Activated CD8-positive, alpha-beta T cell treated with anti-CD3 and anti-CD28 coated beads for 36 hours (primary cell): ENCODE results near the gene PRRC2B. TPM values are rescaled to one million over a fixed set of nuclear protein-coding genes. Genes with fewer than 3 reads are reported as not detected.

ENCODE experiments used
- ATAC-seq: fragments of 200-7000 bp; cut with Tn5 transposase; one replicate; pipeline ENCODE4 v1.10.0; 2021; ENCODE audit warnings: mild to moderate bottlenecking, moderate library complexity
- CTCF ChIA-PET: fragments of 350-600 bp; sonication (Branson Sonifier 250); formaldehyde crosslinking; loops from one replicate; lab custom pipeline; 2021; ENCODE audit warnings: antibody characterized with exemption; lab: Charles Lee
- POLR2A ChIA-PET: fragments of 350-600 bp; sonication (Branson Sonifier 250); formaldehyde crosslinking; loops from one replicate; lab custom pipeline; 2021; ENCODE audit warnings: antibody characterized with exemption; lab: Charles Lee
- DNase-seq: peaks from one replicate; pipeline ENCODE4 v3.0.0-alpha.2; 2020
- H3K27ac Mint-ChIP-seq: one replicate; pipeline ENCODE4 v1.8.0; 2021; ENCODE audit warnings: mild to moderate bottlenecking, mixed read lengths
- H3K27me3 Mint-ChIP-seq: one replicate; pipeline ENCODE4 v1.8.0; 2021; ENCODE audit warnings: mixed read lengths
- H3K36me3 Mint-ChIP-seq: one replicate; pipeline ENCODE4 v1.8.0; 2021; ENCODE audit warnings: low read depth, mixed read lengths
- H3K4me1 Mint-ChIP-seq: one replicate; pipeline ENCODE4 v1.8.0; 2021; ENCODE audit warnings: low read depth, mixed read lengths
- H3K4me3 Mint-ChIP-seq: one replicate; pipeline ENCODE4 v1.8.0; 2021; ENCODE audit warnings: mild to moderate bottlenecking, moderate library complexity, mixed read lengths
- H3K9me3 Mint-ChIP-seq: one replicate; pipeline ENCODE4 v1.8.0; 2021; ENCODE audit warnings: mixed read lengths
- CTCF ChIP-seq: fragments of 200-600 bp; IDR thresholded peaks from one replicate; pipeline ENCODE4 v1.8.0; 2022; ENCODE audit warnings: antibody characterized with exemption, mild to moderate bottlenecking
- intact Hi-C: fragments of 100-400 bp; cut with micrococcal nuclease; formaldehyde crosslinking; loops from one replicate; pipeline ENCODE4 v1.10.0; 2022
- total RNA-seq, 2 experiments: library from RNA; stranded (reverse); gene quantifications; one replicate each; pipeline ENCODE4 v1.2.3, GENCODE V29; 2021

PRRC2B gene
- total RNA-seq, 2 experiments from 2014 or later, result 134 to 141 TPM

- ATAC-seq (no peak), DNase-seq (no peak)
- Mint-ChIP-seq H3K4me3 (no peak overlapping the region), H3K27ac (peak overlapping the region; percentile 90), H3K36me3 (peaks cover 35% of the 10 kb centered on the region), H3K4me1 (peaks cover 85% of the 10 kb centered on the region), H3K27me3 (no peaks in the 10 kb centered on the region), H3K9me3 (no peaks in the 10 kb centered on the region)
- POLR2A ChIA-PET, result interaction anchor here (1.3 to 3.7 kb wide), 3 partner anchors 8 to 19 kb away, joined by 3 to 34 read pairs (median 23); no protein-coding TSS in a partner anchor
- CTCF ChIA-PET, result interaction anchor here (2.0 to 3.6 kb wide), 2 partner anchors 9 to 66 kb away, joined by 9 to 14 read pairs; no protein-coding TSS in a partner anchor
- no peak for TF ChIP-seq CTCF
- intact Hi-C loops, result no loop called here
Observed at GRCh38 chr9:131416509-131416908, 22.6 kb downstream of the PRRC2B start.

GRCh38 chr9:131417264-131418142, 23.6 kb downstream of the PRRC2B start:
- no peak for TF ChIP-seq CTCF
- ChIA-PET CTCF (interaction anchor here (0.9 to 3.6 kb wide), 9 partner anchors 10 to 81 kb away, joined by 3 to 14 read pairs (median 3); no protein-coding TSS in a partner anchor), POLR2A (interaction anchor here (1.0 to 3.7 kb wide), 7 partner anchors 9 to 179 kb away, joined by 3 to 34 read pairs (median 4); no protein-coding TSS in a partner anchor)
- Mint-ChIP-seq H3K4me1 (peaks cover 82% of the 10 kb centered on the region), H3K4me3 (peak overlapping the region; percentile 51), H3K9me3 (no peaks in the 10 kb centered on the region), H3K27ac (peak overlapping the region; percentile 90), H3K27me3 (no peaks in the 10 kb centered on the region), H3K36me3 (peaks cover 30% of the 10 kb centered on the region)
- DNase-seq (peak; percentile 54), ATAC-seq (peak; percentile 52)
- intact Hi-C loops, result no loop called here

GRCh38 chr9:131418143-131419025, 24.5 kb downstream of the PRRC2B start:
- TF ChIP-seq CTCF, result no peak
- H3K36me3 Mint-ChIP-seq, result peaks cover 32% of the 10 kb centered on the region
- ChIA-PET POLR2A (interaction anchor here (0.6 to 3.7 kb wide), 8 partner anchors 12 to 268 kb away, joined by 3 to 34 read pairs (median 4); no protein-coding TSS in a partner anchor), CTCF (interaction anchor here (0.9 to 3.6 kb wide), 11 partner anchors 10 to 82 kb away, joined by 3 to 14 read pairs (median 3); no protein-coding TSS in a partner anchor)
- peak overlapping the region; percentile 51 for H3K4me3 Mint-ChIP-seq
- H3K27ac Mint-ChIP-seq, result peak overlapping the region; percentile 90
- H3K9me3 Mint-ChIP-seq, result no peaks in the 10 kb centered on the region
- peaks cover 86% of the 10 kb centered on the region for H3K4me1 Mint-ChIP-seq
- ATAC-seq, result no peak
- H3K27me3 Mint-ChIP-seq, result no peaks in the 10 kb centered on the region
- DNase-seq, result no peak
- intact Hi-C loops, result no loop called here

GRCh38 chr9:131419026-131419614, 25.2 kb downstream of the PRRC2B start:
- intact Hi-C loops, result no loop called here
- no peak for TF ChIP-seq CTCF
- Mint-ChIP-seq H3K4me3 (peak overlapping the region; percentile 28), H3K4me1 (peaks cover 84% of the 10 kb centered on the region), H3K27me3 (no peaks in the 10 kb centered on the region), H3K27ac (peak overlapping the region; percentile 90), H3K36me3 (peaks cover 29% of the 10 kb centered on the region), H3K9me3 (no peaks in the 10 kb centered on the region)
- ChIA-PET POLR2A (interaction anchor here (0.6 to 3.7 kb wide), 8 partner anchors 11 to 269 kb away, joined by 3 to 34 read pairs (median 4); no protein-coding TSS in a partner anchor), CTCF (interaction anchor here (1.1 to 3.6 kb wide), 7 partner anchors 11 to 82 kb away, joined by 3 to 14 read pairs (median 4); no protein-coding TSS in a partner anchor)
- peak; percentile 48 for DNase-seq
- ATAC-seq, result peak; percentile 60
